Renal pelvis (tissue), 12 donors: Measurements from ENCODE around the gene BRPF3. TPM values are rescaled to one million over a fixed set of nuclear protein-coding genes. Genes with fewer than 3 reads are reported as not detected.

Experiments
- DNase-seq: peaks from one replicate; pipeline ENCODE4 v3.0.0-alpha.2; 2013
- long read RNA-seq, 16 experiments: transcript quantifications; one replicate each; lab custom pipeline, GENCODE V29; 2026
- polyA plus RNA-seq, 3 donors: library from polyadenylated mRNA; unstranded; fragments of 120-200 nt; gene quantifications; one replicate each; pipeline ENCODE4 v1.2.1, GENCODE V29; 2013; ENCODE audit not compliant: insufficient read length in 3 of 3

BRPF3 gene
- polyA plus RNA-seq, result 10 to 100 TPM; 47.9 to 60.0 (median 57.8) TPM
- long read RNA-seq, donor 1, full-length matches to known transcripts, result 2 of 2 reads
- long read RNA-seq, donor 1, partial matches to known transcripts, result 0 of 2 reads
- long read RNA-seq, donor 1, other reads (novel, unspliced or antisense), result 0 of 2 reads
- long read RNA-seq, donor 2, full-length matches to known transcripts, result 1 of 22 reads
- long read RNA-seq, donor 2, partial matches to known transcripts, result 21 of 22 reads
- long read RNA-seq, donor 2, other reads (novel, unspliced or antisense), result 0 of 22 reads
- long read RNA-seq, donor 3, result 0 reads
- long read RNA-seq, donor 4, full-length matches to known transcripts, result 1 of 16 reads
- long read RNA-seq, donor 4, partial matches to known transcripts, result 15 of 16 reads
- long read RNA-seq, donor 4, other reads (novel, unspliced or antisense), result 0 of 16 reads
- long read RNA-seq, donor 5, partial matches to known transcripts, result 6 of 6 reads
- long read RNA-seq, donor 5, other reads (novel, unspliced or antisense), result 0 of 6 reads
- long read RNA-seq, donor 6, full-length matches to known transcripts, result 2 of 15 reads
- long read RNA-seq, donor 6, partial matches to known transcripts, result 13 of 15 reads
- long read RNA-seq, donor 6, other reads (novel, unspliced or antisense), result 0 of 15 reads
- long read RNA-seq, donor 7, partial matches to known transcripts, result 36 of 36 reads
- long read RNA-seq, donor 7, other reads (novel, unspliced or antisense), result 0 of 36 reads
- long read RNA-seq, donor 8, result 0 reads
- long read RNA-seq, donor 9, full-length matches to known transcripts, result 2 of 16 reads
- long read RNA-seq, donor 9, partial matches to known transcripts, result 14 of 16 reads
- long read RNA-seq, donor 9, other reads (novel, unspliced or antisense), result 0 of 16 reads
- long read RNA-seq, donor 10, partial matches to known transcripts, result 15 of 15 reads
- long read RNA-seq, donor 10, other reads (novel, unspliced or antisense), result 0 of 15 reads
- long read RNA-seq, donor 11, result 0 reads
- long read RNA-seq, donor 12, full-length matches to known transcripts, result 2 of 8 reads
- long read RNA-seq, donor 12, partial matches to known transcripts, result 6 of 8 reads
- long read RNA-seq, donor 12, other reads (novel, unspliced or antisense), result 0 of 8 reads
- long read RNA-seq, donor 13, partial matches to known transcripts, result 5 of 5 reads
- long read RNA-seq, donor 13, other reads (novel, unspliced or antisense), result 0 of 5 reads
- long read RNA-seq, donor 14, partial matches to known transcripts, result 24 of 24 reads
- long read RNA-seq, donor 14, other reads (novel, unspliced or antisense), result 0 of 24 reads
- long read RNA-seq, donor 15, full-length matches to known transcripts, result 3 of 21 reads
- long read RNA-seq, donor 15, partial matches to known transcripts, result 18 of 21 reads
- long read RNA-seq, donor 15, other reads (novel, unspliced or antisense), result 0 of 21 reads
- long read RNA-seq, donor 16, full-length matches to known transcripts, result 2 of 25 reads
- long read RNA-seq, donor 16, partial matches to known transcripts, result 23 of 25 reads
- long read RNA-seq, donor 16, other reads (novel, unspliced or antisense), result 0 of 25 reads

DNA sequence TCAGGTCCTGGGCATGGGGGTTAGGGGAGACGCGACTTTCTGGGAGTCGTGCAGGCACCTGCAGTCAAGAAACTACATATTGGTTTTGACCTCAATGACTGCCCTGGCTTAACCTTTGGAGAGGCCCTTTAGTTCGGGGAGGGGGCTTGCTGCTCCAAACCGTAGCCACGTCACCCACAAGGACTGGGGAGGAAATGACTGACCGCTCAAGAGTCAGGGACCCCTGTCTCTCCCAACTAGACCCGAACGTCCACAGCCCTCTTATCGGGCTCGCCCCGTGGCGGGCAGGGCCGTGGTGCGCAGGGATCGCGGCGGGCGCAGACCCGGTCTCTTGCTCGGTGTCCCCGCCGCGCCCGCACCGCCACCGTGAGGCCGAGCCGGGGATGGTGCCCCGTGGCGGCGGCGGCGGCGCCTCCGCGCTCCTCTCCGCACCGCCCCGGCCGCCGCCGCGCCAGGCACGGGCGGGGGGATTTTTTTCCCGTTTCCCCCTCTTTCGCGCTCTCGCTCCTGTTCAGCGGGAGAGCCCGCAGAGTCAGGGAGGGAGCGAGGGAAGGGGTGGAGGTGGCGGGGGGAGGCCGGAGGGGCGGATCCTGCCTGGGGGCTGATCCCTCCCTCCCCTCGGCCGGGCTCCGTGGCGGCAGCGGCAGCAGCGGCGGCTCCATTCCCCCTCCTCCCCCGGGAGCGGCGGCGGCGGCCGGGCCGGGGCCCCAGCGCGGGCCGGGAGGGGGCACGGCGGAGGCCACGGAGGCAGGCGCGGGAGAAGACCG is at the start of gene BRPF3:
Gene BRPF3 (plus strand): TSS at position 632 of the 767 bp plus-strand sequence. CDS start 3,579 bp downstream, outside the sequence.
- peak; percentile 79 for DNase-seq

DNA sequence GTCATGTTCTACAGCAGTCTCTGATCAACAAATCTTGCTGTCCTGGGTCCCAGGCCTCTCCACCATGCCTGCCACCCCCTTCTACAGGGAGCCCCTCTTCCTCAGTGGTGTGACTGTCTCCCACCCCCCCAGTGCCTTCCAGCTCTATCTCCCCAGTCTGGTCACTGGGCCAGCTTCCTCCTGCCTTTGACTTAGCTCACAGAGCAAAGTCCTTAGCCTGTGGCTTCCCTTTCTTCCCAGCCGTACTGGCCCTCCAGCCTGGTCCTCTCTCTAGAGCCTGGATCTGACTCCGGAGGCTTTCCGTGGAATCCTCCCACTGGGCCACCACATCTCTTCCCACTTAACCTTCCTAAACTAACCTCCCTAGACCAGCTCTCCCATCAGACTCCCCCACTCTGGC is 49.2 kb upstream of the BRPF3 start:
- DNase-seq, result no peak

DNA sequence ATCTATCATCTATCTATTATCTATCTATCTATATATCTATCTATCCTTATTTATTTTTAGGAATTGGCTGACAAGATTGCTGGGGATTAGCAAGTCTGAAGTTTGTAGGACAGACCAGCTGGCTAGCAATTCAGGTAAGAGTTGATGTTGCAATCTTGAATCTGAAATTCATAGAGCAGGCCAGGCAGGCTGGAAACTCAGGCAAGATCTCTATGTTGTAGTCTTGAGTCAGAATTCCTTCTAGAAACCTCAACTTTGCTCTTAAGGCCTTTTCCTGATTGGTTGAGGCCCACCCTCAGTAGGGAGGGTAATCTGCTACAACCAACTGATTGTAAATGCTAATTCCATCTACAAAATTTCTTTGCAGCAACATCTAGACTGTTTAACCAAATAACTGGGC is 47.1 kb upstream of the BRPF3 start:
- DNase-seq, result no peak

DNA sequence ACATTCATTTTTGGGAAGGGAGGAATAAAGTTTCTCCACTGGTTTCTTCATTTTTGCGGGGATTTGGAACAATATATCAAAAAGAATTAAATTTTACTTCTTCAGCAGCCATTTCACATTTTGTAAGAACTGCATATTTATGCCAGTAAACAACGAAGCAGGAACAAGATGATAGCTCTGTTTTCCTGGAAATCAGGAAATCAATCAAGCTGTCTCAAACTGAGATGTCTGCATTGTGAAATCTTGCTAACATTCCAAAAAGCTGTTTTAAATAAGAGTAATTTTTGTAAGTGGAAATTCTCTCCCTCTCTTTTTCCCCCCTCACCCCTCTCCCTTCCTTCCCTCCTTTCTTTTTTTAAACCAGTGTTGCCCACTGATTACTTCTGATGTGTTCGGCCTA is 46.3 kb upstream of the BRPF3 start:
- no peak for DNase-seq

DNA sequence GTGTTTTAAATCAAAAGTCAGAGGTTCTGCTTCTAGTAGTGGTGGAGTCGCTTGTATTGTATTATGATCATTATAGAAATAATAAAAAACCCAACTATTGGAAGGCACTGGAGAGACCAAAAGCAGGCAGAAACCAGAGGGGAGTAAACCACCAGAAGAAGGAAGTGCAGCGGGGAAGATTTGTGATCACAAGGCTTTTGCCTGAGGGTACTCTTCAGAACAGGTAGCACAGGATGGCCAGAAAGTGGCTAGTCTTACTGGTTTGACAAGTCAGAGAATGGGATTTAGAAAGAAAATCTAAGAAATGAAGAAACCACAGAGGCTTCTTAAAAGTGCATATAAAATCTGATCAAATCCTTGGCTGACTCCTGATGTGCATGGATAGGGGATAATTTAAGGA is 42.3 kb upstream of the BRPF3 start:
- no peak for DNase-seq

DNA sequence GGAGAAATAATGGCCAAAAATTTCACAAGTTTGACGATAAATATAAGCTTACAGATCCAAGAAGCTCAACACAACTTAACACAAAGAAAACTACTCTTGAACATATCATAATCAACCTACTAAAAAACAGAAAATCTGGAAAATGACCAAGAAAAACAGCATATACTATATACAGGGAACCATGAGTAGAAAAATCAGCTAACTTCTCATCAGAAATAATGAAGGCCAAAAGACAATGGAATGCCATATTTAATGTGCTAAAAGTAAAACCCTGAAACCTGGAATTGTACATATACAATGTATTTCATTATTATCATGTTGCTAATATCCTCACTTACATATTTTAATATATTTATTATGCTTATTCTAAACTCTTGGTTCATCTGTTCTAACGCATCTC is 40.9 kb upstream of the BRPF3 start:
- no peak for DNase-seq

DNA sequence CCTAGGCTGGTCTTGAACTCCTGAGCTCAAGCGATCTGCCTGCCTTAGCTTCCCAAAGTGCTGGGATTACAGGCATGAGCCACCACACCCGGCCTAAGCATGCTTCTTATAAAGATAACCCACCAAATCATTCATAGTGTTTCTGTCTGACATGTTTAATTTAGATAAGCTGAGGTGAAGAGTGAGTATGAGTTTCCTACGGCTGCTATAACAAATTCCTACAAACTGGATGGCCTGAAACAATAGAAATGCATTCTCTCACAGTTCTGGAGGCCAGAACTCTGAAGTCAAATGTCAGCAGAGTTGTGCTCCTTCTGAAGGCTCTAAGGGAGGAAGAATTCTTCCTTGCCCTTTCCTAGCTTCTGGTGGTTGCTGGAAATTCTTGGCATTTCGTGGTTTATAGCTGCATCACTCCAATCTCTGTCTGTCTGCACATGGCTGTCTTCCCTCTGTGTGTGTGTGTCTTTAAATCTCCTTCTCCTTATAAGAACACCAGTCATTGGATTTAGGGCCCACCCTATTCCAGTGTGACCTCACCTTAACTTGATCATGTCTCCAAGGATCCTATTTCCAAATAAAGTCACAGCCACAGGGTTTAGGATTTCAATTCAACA is 36.3 kb upstream of the BRPF3 start:
- no peak for DNase-seq

DNA sequence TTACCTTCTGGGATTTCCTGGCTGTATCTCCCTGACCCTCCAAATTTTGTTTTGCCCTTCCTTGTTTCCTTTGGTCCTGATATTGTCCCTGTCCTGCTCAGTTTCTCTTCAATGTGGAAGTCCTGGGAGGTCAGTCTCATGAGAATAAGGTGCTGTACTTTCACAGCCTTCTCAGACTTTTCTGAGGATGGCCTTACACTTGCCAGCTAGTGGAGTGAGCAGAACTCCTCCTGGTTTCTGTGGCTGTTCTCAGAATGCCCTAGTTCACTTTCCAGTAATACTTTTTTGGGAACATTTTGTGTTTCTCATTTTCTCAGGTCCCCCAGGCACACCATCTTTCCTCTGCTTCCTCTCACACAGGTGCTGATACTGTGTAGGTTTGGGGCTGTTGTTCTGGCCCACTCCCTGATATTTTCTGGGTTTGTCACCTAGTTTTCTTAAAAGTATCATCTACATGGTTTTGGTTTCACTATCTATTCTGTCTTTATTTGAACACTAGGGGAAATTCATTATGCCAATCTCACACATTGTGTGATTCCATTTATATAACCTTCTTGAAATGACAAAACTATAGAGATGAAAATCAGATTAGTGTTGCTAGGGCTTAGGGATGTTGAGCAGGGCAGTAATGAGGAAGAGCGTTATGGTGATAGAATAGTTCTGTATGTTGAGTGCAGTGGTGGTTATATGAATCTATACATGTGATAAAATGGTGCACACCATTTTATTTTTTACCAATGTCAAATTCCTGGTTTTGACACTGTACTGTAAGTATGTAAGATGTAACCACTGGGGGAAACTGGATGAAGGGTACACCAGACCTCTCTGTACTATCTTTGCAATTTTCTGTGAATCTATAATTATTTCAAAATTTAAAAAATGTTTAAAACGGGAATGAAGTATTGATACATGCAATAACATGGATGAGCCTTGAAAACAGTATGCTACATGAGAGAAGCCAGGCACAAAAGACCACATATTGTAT is 27.2 kb upstream of the BRPF3 start:
- DNase-seq, result no peak

DNA sequence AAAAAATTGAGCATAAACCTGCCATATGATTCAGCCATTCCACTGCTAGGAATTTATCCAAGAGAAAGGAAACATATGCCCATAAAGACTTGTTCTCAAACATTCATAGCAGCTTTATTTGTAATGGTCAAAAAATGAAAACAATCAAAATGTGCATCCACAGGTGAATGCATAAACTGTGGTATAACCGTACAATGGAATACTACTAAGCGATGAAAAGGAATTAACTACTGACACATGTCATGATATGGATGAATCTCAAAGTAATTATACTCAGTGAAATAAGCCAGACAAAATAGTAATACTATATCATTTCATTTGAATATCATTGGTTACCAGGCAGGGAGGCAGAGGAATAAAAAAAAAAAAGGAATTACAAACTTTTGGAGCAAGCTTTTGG is 25.8 kb upstream of the BRPF3 start:
- DNase-seq, result no peak

DNA sequence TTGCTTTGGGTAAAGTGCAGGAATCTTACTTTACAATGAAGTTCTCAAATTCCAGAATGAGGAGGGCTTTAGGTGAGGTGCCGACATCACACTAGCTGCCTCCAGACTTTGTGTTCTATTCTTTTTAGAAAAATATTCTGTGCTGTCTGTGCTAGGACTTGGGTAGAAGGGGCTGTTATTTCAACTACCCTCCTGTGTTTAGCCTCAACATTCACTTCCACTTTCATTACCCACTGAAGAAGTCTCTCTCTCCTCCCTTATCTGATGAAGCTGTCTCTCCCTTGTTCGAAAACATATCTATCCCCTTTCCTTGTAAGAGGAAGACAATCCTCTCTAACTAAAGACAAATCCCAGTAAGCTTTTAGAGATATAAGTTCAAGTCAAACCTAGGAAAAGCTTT is 25.0 kb upstream of the BRPF3 start:
- no peak for DNase-seq

DNA sequence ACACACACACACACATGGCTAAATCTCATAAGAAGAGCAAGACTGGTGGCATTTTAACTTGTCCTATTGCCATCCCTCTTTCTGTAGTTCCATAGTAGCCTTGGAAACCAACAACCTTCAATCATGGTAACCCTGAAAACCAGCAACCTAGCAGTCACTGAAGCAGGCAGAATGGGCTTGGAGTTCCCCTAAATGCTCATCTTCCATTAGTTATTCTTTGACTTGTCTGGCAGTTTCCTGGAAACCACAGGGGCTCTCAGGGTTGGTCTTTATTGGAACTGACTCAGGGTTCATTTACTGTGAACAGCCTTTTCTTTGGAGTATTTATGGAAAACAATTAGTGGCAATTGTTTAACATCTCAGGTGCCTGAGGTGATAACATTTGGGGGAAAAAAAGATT is 19.4 kb upstream of the BRPF3 start:
- DNase-seq, result no peak

DNA sequence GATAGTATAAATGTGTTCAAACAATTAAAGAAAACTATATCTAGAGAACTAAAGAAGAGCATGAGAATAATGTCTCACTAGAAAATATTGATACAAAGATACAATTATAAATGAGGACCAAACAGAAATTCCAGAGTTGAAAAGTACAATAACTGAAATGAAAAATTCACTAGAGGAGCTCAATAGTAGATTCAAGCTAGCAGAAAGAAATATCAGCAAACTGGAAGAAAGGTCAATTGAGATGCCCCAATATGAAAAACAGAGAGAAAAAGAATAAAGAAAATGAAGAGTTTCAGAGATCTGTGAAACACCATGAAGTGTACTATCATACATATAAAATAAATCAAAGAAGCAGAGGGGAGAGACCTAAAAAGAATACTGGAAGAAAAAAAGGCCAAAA is 18.0 kb upstream of the BRPF3 start:
- no peak for DNase-seq

DNA sequence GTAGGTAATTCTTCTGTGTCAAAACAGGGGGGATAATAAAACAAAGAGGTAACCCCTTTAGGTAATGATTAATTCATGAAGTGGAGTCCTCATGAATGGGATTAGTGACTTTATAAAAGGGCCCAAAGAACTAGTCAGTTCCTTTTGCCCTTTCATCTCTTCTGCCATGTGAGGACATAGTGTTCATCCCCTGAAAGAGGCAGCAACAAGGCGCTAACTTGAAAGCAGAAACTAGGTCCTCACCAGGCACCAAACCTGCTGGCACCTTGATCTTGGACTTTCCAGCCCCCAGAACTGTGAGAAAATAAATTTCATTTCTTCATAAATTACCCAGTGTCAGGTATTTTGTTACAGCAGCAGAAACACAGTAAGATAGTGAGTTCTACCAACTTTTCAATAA is 16.4 kb upstream of the BRPF3 start:
- DNase-seq, result no peak

DNA sequence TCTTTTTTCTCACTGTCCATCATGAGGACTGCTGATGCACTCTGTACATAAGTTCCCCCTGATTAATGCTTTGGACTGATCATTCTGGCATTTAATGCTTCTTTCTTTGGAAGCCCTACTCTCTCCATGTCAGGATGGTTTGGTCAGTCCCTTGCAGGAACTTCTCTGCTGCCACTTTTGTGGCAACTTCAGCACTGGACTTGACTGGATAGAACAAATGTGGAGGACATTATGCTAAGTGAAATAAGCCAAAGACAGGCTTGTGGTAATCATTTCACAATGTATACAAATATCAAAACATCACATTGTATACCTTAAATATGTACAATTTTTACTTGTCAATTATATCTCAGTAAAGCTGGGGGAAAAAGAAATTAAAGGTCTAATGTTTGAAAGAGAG is 12.2 kb upstream of the BRPF3 start:
- no peak for DNase-seq

DNA sequence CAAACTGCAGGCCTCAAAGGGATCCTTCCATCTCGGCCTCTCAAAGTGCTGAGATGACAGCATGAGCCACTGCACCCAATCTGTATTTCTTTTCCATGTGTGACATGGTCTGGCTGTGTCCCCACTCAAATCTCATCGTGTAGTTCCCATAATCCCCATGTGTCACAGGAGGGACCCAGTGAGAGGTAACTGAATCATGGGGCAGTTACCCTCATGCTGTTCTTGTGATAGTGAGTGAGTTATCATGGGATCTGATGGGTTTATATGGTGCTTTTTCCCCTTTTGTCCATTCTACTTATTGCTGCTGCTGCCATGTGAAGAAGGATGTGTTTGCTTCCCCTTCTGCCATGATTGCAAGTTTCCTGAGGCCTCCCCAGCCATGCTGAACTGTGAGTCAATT is 10.3 kb upstream of the BRPF3 start:
- DNase-seq, result no peak

DNA sequence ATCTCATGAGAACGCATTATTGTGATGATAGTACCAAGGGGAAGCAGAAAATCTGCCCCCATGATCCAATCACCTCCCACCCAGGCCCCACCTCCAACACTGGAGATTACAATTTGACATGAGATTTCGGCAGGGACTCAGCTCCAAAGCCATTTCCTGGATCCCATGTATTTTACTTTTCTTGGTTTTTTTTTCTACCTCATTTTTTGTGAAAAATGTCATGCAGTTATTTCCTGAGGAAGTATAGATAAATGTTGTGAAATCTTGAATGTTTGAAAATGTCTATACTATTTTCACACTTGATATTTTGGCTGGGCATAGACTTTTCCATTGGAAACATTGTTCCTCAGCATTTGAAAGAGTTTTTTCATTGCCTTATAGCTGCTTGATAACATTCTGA is 9.1 kb upstream of the BRPF3 start:
- no peak for DNase-seq

DNA sequence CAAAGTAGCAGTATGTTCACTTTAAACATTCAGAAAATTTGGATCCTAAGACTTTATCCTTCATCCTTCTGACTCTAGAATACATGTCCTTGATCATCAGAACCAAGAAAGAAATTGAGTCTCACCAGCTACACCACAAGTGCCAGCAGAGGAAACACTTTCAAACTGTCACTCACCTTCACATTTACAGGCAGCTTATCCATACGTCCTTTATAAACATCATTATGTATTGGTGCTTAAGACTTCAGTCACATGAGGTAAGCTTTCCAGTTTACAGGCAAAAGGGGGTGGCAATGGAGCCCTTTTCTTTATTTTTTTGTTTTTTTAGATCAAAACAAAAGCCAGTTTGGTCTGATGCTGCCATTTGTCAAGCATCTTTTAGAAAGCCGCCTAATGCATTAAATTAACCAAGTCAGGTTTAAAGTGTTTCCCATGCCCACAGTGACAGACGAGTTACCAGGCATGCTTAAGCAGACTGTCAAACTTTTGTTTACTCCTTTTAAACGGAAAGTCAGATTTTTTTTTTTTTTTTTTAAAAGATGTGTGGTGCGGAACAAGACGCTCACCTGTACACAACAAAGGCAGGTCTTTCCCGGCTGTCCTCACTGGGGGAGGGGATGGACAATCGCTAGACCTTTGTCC is 952 bp upstream of the BRPF3 start:
- no peak for DNase-seq

DNA sequence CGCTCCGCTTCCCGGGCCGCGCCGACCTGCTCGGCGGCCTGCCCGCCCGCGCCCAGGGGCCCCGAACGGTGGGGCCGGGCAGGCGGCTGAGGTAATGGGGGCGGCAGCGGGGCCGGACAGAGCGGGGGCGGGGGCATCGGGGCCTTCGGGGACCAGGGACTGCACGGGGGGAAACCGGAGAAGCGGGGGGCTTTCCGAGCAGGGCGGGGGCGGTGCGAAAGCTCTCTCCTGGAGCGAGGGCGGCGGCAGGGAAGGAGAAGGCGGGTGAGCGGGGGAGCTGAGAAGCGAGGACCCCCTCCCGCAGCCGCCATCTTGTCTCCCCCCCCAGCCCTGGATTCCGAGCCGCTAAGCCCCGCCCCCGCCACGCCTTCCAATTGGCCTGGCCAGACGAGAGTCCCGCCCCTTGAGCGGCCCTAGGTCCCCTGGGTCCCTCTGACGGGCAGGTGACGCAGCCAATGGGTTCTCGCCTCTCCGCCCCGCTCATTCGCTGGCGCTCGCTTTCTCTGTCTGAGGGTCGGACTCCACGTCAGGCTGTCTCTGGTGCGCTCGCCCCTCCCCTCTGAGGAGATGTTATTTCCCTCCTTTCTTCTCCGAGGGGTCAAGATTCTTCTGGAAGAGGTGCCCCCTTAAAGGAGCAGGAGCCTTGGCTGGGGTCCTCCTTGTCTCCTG is 470 bp downstream of the BRPF3 start:
- peak; percentile 98 for DNase-seq
